Esophagus muscularis mucosa (tissue), 4 donors: ENCODE measurements around the gene CLTC.

Source experiments
- CTCF ChIP-seq, 3 experiments: fragments of 200-600 bp in 2 of 3; fragments of 450-650 bp in 1 of 3; sonication (generic) in 2 of 3; IDR thresholded peaks; one replicate each; pipeline ENCODE4 v1.5.1; 2017 to 2019; ENCODE audit warnings: antibody characterized with exemption in 3 of 3, mild to moderate bottlenecking in 2 of 3, moderate library complexity in 1 of 3
- EP300 ChIP-seq: sonication (generic); formaldehyde crosslinking; IDR thresholded peaks from one replicate; pipeline ENCODE4 v1.6.1; 2017; ENCODE audit warnings: antibody characterized with exemption
- POLR2A ChIP-seq: fragments of 450-650 bp; IDR thresholded peaks from one replicate; pipeline ENCODE4 v1.6.1; 2017; ENCODE audit warnings: antibody characterized with exemption, moderate library complexity, mild to moderate bottlenecking, low read depth
- POLR2AphosphoS5 ChIP-seq, 2 donors: sonication (generic); formaldehyde crosslinking; IDR thresholded peaks; one replicate each; pipeline ENCODE4 v1.6.1; 2017; ENCODE audit warnings: antibody characterized with exemption in 2 of 2

- TF ChIP-seq CTCF (IDR thresholded peaks at IDR 0.05) = no peak
- TF ChIP-seq POLR2A = no peak
- no peak for TF ChIP-seq EP300
- TF ChIP-seq POLR2AphosphoS5 (IDR thresholded peaks at IDR 0.05) = no peak
Observed at GRCh38 chr17:59680314-59680713, 60.6 kb downstream of the CLTC start.
